Activated naive CD4-positive, alpha-beta T cell treated with Interleukin-2 at 50 U/mL for 16 hours (primary cell): ENCODE results near the gene RBMX.
A peak's percentile ranks its signal among the peaks of the same experiment; 100 is the strongest.
"Not testable (repeated sequence)": the region's sequence is repeated elsewhere in the genome, so short reads cannot be mapped to it uniquely, and the experiment has no call there.

Source experiments
- DNase-seq: peaks from one replicate; pipeline ENCODE4 v3.0.0-alpha.2; 2020

RBMX gene

DNA sequence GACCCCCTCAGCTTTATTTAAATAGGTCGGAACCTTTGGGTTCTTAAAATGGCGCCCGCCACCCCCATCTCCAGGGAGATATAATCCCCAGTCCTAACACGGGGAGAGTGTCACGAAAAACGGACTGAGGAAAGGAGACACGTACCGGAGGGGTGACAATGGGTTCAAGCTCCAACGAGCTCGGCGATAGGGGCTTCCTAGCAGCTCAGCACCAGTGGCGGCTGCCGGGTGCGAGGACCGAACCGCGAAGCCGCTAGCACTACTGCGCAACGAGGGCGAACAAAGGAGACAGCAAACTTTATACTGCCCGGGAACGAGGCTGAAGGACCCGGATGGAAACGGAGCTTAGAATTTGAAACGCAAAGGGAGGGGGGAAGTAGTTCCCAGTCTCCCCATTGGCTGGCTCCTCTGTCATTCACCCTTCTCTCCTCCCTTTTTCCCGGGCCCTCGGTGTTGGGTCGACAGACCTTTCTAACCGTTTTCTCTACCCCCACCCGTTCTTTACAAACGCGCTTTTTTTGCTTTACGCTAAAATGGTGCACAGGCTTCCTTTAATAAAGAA lies at the start of gene RBMX:
Gene RBMX (minus strand): TSS at position 274 of the 562 bp plus-strand sequence. CDS start 1,298 bp downstream, outside the sequence.
- DNase-seq = peak; percentile 88

DNA sequence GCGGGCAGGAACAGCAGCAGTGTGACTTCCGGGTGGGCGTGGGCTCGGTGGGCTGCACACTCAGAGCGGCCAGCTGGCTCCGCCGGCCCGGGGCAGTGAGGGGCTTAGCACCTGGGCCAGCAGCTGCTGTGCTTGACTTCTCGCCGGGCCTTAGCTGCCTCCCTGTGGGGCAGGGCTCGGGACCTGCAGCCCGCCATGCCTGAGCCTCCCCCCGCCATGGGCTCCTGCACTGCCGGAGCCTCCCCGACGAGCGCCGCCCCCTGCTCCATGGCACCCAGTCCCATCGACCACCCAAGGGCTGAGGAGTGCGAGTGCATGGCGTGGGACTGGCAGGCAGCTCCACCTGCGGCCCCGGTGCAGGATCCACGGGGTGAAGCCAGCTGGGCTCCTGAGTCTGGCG lies 40.9 kb upstream of the RBMX start:
- DNase-seq = not testable (repeated sequence)

DNA sequence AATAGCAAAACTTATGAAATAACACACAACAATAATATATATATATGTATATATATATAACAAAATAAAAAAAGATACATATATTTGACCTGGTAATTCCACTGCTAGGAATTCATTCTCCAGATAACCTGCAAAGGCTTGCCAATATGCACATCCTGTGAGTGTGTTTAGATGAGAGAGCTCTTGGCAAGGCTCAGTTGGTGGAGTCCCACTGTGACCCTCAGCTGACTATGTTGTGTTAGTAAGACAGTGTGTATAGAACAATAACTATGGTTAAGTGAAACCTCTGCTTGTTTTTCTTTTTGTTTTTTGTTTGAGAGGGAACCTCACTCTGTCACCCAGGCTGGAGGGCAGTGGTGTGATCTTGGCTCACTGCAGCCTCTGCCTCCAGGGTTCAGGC lies 39.5 kb upstream of the RBMX start:
- DNase-seq = no peak

DNA sequence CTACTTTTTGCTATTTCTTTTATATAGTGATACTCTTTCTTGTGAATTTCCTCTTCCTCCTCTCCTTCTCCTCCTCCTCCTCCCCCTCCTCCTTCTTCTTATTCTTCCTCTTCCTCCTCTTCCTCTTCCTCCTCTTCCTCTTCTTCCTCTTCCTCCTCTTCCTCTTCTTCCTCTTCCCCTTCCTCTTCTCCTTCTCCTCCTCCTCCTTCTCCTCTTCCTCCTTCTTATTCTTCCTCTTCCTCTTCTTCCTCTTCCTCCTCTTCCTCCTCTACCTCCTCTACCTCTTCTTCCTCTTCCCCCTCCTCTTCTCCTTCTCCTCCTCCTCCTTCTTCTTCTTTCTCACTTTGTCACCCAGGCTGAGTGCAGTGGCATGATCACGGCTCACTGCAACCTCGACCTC lies 36.3 kb upstream of the RBMX start:
- DNase-seq = no peak

DNA sequence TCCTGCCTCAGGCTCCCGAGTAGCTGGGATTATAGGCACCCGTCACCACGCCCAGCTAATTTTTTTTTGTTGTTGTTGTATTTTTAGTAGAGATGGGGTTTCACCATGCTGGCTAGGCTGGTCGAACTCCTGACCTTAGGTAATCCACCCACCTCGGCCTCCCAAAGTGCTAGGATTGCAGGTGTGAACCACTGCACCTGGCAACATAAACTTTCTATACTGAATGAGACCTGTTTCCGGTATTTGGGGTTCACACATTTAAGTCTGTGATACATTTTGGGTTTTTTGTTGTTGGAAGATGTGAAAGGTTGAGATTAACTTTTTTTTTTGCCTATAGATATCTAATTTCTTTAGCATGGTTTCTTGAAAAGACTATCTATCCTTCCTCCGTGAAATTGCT lies 31.1 kb upstream of the RBMX start:
- not testable (repeated sequence) for DNase-seq

DNA sequence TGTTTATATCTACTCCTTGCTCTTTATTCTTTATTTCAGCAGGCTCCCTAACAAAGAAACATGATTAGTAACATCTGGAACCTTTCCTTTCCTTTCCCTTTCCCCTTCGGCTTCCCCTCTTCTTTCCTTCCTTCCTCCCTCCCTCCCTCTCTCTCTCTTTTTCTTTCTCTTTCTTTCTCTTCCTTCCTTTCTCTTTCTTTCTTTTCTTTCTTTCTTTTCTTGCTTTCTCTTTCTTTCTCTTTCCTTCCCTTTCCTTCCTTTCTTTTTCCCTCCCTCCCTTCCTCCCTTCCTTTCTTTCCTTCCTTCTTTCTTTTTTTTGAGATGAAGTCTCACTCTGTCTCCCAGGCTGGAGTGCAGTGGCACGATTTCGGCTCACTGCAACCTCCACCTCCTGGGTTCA lies 30.7 kb upstream of the RBMX start:
- no peak for DNase-seq

DNA sequence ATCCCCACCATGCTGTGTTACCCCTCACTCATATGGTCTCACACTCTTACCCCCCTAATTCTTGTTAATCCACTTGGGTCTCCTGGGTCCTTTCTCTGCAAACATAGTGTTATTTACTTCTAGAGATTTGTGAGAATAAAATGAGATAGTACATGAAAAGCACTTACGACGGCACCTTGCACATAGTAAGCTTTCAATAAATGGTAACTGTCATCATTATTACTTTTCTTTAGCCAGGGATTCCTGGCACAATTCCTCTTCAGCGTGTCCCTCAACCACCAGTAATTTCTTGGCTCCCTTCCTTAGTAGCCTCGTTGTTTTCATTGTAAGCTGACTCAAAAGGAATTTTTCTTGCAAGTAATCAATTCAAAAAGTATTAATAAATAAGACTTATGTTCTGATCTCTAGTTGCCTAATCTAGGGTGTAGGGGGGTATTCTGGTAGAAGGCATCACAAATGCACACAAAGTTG lies 30.1 kb upstream of the RBMX start:
- no peak for DNase-seq

DNA sequence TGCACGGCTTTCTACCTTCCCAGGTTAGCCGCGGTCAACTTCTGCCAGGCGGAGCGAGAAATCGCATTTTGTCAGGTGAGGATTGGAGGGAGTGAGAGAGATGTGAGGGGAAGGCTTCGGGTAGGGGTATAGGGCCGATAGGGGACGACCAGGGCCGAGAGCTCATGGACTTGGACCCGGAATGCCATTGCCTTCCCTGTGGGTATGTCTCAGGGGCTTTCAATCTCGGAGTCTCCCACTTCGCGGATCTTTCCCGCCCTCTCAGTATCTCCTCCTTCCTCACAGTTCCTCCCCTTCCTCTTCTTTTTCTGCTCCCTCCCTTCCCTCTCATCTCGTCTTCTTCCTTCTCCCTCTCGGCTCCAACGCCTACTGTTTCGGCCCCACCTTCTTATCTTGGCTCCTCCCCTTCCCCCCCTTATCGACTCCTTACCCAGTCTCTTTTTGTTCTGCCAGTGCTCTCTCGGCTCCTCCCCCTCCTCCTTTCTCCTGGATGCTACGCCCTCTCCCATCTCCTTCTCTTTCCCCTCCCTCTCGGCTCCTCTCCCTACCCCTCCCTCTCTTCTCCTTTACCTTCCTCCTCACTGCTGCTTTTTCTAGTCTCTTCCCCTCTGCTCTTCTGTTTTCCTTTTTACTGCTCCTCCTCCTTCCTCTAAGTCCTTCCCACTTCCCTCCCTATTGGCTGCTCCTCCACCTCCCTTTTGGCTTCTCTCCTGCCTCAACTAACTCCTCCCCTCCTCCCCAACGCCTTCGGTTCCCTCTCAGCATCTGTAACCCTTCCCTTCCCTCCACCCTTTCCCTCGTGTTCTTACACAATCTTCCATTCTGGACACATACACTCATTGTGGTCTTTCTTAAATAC lies 29.4 kb upstream of the RBMX start:
- DNase-seq = peak; percentile 68

DNA sequence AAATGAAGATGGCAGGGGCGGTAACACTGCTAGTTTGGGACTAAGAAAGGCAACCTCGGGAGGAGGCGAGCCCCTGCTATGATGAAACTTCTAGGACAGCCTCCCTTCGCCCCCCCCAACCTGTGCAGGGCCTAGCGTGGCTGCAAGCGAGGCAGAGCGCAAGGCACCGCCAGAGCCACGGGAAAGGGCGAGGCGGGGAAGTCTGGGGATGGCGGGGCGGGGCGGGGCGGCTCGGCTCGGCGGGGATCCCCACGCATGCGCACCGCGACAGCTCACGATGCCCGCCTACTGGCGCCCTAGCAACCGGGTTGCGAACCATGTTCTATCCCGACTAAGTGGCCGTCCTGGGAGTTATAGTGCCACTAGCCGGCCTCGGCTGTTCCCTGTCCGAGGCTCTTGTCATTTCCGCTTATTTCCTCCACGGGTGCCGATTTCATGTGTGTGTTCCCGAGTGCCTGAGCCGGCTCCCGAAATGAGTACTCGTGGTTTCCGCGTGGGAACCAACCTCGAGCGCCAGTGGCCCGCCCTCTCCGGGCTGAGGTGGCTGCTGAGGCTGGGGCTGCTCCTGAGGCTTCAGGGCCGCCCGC lies 28.7 kb upstream of the RBMX start:
- peak; percentile 76 for DNase-seq

DNA sequence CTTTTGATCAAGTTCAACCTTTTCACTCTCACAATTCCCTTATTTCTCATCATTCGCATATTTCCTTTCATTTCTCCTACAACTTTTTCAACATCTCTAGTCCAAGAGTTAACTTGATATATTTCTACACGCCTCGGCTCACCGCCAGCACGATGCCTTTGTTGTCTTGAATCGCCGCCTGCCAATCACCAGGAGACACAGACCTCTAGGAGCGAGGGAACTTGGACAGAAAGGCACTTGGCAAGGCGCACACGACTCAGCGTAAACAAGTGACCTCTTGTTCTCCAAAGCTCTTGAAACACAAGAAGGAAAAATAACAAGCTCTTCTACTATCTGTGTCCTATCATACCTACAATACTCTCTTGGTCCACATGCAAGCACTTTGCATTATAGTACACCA lies 27.1 kb upstream of the RBMX start:
- DNase-seq = no peak

DNA sequence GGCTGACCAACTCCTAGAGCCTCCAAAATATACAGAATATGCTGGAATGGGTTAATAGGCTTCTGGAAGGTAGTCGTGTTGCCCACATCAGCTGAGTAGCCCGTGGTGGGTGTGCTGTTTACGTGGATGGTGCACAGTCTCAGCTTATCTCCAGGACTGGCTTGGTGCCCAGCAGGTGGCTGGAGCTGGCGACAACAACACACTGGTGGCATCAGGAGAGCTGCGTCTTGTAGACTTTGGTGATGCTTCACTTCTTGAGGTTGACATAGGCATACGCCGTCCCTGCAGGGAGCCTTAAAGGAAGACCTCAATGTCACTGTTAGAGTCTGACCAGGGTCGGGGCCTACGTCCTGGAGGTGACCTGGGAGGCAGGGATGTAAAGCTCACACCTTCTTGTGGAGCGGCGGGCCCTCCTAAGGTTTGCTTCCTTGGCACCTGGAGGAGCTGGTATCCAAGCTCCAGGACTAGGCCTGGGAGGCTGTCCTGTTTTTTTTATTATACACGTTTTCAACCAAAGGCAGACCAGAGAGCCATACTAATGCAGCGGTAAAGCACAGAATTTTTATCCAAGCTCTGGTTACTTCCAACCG lies 26.5 kb upstream of the RBMX start:
- DNase-seq = no peak

DNA sequence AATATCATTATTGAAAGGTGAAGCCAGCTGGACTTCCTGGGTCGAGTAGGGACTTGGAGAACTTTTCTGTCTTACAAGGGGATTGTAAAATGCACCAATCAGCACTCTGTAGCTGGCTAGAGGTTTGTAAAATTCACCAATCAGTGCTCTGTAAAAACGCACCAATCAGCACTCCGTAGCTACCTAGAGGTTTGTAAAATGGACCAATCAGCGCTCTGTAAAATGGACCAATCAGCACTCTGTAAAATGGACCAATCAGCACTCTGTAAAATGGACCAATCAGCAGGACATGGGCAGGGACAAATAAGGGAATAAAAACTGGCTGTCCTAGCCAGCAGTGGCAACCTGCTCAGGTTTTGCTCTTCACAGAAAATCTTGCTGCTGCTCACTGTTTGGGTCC lies 23.5 kb upstream of the RBMX start:
- DNase-seq = not testable (repeated sequence)

DNA sequence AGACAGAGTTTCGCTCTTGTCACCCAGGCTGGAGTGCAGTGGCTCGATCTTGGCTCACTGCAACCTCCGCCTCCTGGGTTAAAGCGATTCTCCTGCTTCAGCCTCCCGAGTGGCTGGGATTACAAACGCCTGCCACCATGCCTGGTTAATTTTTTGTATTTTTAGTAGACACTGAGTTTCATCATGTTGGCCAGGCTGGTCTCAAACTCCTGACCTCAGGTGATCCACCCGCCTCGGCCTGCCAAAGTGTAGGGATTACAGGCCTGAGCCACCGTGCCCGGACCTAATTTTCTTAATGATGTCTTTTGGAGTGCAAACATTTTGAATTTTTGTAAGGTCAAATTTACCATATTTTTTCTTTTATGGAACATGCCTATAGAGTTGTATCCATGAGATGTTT lies 19.5 kb upstream of the RBMX start:
- not testable (repeated sequence) for DNase-seq

DNA sequence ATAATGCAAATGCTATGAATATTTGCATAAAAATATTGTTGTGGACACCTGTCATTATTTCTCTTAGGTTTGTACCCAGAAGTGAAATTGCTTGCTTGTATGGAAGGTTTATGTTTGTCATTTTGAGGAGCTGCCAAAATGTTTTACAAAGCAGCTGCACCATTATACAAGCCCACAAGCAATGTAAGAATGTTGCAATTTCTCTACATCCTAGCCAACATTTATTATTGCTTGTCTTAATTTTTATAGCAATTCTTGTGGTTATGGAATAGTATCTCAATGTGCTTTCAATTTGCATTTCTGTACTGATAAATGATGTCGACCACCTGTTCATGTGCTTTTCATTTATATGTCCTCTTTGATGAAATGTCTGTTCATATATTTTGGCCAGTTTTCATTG lies 18.7 kb upstream of the RBMX start:
- no peak for DNase-seq

DNA sequence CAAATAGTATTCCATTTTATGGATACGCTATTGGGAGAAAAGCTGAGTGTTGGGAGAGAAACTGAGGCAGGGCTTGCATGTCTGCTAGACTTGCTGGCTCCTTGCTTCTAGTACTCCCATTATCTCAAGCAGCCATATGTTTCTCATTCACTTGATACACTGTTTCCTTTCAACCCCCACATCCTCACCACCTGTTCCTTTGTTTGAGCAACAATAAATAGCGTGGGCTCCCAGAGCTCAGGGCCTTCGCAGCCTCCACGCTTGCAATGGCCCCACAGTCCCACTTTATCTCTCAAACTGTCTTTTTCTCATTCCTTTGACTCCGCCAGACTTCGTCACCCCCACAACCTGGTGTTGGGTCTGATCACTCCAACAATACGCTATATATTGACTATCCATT lies 18.2 kb upstream of the RBMX start:
- not testable (repeated sequence) for DNase-seq

DNA sequence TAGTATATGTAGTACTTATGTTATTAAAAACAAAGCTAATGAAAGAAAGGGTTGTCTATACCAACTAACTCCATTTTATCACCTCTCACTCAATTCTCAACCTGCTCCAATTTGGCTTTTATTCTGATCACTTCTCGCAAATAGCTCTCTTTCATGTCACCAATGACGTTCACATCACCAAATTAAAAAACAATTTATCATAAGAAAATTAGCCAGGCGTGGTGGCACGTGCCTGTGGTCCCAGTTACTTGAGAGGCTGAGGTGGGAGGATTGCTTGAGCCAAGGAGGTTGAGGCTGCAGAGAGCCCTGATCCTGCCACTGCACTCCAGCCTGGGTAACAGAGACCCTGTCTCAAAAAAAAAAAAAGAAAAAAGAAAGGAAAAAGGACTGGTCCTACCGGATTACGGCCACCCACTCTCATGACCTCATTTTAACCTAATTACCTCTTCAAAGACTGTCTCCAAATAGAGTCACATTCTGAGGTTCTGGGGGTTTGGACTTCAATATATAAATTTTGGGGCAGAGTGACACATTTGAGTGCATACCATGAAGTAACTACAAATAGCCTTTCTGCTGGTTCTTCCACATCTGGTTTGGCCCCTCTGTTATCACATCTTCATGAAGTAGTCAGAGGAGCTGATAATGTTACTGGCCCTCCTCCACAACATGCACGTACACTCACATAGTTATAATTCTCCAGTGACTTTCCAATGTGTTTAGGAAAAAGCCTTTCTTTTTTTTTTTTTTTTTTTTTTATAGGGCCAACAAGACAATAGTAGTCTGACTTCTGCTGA lies 15.8 kb upstream of the RBMX start:
- DNase-seq = no peak

DNA sequence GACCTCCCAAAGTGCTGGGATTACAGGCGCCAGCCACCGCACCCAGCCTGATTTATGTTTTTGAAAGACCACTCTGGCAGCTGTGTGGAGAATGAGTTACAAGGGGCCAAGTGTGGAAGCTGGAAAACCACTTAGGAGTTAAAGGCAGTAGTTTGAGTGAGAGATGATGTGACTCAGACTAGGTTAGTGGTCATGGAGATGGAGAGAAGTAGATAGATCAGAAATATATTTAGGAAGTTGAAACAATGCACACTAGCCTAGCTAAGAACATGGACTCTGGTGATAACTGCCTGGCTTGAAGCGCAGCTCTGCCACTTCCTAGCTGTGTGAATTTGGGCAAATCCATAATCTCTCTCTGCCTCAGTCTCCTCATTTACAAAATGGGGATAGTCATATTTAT lies 11.9 kb upstream of the RBMX start:
- DNase-seq = no peak

DNA sequence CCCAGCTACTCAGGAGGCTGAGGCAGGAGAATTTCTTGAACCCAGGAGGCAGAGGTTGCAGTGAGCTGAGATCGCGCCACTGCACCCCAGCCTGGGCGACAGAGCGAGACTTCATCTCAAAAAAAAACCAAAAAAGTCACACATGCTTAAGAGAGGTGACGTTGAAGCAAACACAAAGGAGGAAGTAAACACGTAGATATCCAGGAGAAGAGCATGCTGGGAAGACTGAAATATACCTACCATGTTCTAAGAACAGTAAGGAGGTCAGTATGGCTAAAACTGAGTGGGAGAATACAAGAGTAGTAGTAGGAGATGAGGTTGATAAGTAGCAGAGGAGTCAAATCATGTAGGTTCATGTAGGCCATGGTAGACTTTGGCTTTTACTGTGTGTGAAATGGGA lies 10.1 kb upstream of the RBMX start:
- DNase-seq = not testable (repeated sequence)

DNA sequence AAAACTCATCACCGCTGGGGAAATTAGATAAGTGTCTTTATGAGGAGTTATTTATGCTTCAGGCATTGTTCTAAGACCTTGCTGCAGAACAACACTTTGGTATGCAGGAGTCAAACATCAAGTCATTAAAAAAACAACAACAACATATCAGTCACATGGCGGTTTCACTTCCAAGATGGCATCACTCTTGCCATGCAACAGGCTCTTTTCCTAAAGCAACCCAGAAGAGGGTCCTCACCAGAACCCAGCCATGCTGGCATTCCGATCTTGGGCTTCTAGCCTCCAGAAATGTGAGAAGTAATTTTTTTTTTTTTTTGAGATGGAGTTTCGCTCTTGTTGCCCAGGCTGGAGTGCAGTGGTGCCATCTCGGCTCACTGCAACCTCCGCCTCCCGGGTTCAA lies 8.7 kb upstream of the RBMX start:
- DNase-seq = no peak

DNA sequence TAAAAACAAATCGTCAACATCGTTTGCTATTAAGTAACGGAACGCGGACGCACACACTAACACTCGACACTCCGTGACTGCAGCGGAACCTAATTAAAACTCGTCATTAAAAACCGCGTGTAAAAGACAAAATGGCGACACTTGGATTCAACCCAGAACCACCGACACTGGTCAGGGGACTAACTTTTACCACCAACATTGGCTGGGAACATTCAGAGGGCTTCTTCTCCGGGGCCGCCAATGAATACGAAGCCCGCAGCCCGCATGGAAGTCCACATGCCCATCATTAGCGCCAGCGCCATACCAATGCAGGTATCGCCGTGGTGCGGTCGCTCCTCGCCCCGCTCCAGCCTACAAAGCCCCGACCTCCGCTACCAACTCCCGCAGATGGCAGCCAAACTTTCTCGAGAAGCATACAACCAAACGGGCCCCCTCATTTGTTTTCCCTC lies 498 bp downstream of the RBMX start:
- peak; percentile 35 for DNase-seq

DNA sequence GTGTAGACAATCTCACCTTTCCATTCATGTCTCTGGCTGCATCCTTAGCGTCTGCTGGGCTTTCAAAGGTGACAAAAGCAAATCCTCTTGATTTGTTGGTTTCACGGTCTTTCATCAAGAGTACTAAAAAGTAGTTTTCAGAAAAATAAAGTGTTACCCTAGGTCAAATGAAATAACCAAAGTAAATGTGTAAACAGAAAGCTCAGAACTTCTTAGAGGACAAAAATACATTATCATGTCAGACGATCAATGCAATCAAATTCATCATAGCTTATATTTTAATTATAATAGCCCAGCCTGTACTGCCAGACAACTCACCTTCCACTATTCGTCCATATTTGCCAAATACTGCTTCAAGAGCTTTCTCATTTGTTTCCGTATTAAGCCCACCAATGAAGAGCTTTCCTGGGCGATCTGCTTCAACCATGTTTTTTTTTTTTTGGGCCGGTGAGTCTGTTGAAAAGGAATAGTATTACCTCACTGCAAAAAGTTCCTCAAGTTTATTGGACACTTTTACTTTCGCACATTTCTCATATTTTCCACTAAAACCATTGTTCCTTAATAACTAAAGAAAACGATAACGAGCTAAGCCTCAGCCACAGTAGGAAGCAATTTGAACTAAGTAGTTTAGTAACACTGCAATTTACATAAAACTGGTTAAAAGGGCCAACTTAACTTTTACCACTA lies 1.4 kb downstream of the RBMX start:
- DNase-seq = no peak

DNA sequence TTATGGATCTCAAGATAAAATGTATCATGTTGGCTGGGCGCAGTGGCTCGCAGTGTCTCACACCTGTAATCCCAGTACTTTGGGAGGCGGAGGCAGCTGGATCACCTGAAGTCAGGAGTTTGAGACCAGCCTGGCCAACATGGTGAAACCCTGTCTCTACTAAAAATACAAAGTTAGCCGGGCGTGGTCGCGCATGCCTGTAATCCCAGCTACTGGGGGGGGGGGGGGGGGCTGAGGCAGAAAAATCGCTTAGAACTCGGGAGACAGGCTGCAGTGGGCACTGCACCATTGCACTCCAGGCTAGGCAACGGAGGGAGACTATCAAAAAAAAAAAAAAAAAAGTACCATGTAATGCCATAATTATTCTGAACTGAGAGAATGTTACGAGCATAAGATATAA lies 2.1 kb downstream of the RBMX start:
- no peak for DNase-seq
